BJ (cell line): ENCODE measurements around the gene LDLR. TPM values are rescaled to one million over a fixed set of nuclear protein-coding genes. Genes with fewer than 3 reads are reported as not detected.
"Not testable (repeated sequence)": the region's sequence is repeated elsewhere in the genome, so short reads cannot be mapped to it uniquely, and the experiment has no call there.

ENCODE experiments used
- CTCF ChIA-PET: fragments of 350-600 bp; formaldehyde crosslinking; extraction: SDS; loops from one replicate; lab custom pipeline; 2021; ENCODE audit warnings: antibody characterized with exemption, inconsistent platforms; lab: Yijun Ruan, JAX
- POLR2A ChIA-PET: fragments of 300-600 bp; sonication (Branson Sonifier 250); formaldehyde crosslinking; extraction: SDS; loops from one replicate; lab custom pipeline; 2021; ENCODE audit warnings: antibody characterized with exemption; lab: Charles Lee
- DNase-seq: peaks from one replicate; pipeline ENCODE4 v3.0.0-alpha.2; 2011; ENCODE audit warnings: low read depth
- H3K27me3 ChIP-seq: 2 replicates; pipeline ENCODE4 v1.6.0; 2011; ENCODE audit warnings: low read length; ENCODE audit not compliant: control insufficient read depth, insufficient read depth
- H3K36me3 ChIP-seq: 2 replicates; pipeline ENCODE4 v1.5.1; 2011; ENCODE audit warnings: low read length; ENCODE audit not compliant: control insufficient read depth, insufficient read depth
- H3K4me3 ChIP-seq: 2 replicates; pipeline ENCODE4 v1.5.1; 2011; ENCODE audit warnings: low read depth, mild to moderate bottlenecking, control low read depth, low read length
- polyA plus RNA-seq: library from polyadenylated mRNA; depleted of rRNA; stranded (reverse); fragments of >200 nt; gene quantifications from 2 replicates; pipeline ENCODE4 v1.2.3, GENCODE V29; 2011
- TF ChIP-seq, protein P1 (sequence below): IDR thresholded peaks from 2 replicates; pipeline ENCODE4 v1.5.1; 2011; ENCODE audit warnings: low read depth, mild to moderate bottlenecking, control low read depth, inconsistent platforms, low read length, moderate library complexity; ENCODE audit not compliant: insufficient read depth

Gene LDLR
- polyA plus RNA-seq, 1 experiment, result 60.0 TPM

GRCh38 chr19:11092181-11092538 lies 2.9 kb downstream of the LDLR start:
- CTCF ChIA-PET, result interaction anchor here (1.0 to 5.0 kb wide), 2 partner anchors 34 to 38 kb away, joined by 3 to 20 read pairs; no protein-coding TSS in a partner anchor
- DNase-seq, result no peak
- POLR2A ChIA-PET, result interaction anchor here (0.5 kb wide), 2 partner anchors 36 to 358 kb away, joined by 3 to 5 read pairs; no protein-coding TSS in a partner anchor
- TF ChIP-seq, protein P1, sequence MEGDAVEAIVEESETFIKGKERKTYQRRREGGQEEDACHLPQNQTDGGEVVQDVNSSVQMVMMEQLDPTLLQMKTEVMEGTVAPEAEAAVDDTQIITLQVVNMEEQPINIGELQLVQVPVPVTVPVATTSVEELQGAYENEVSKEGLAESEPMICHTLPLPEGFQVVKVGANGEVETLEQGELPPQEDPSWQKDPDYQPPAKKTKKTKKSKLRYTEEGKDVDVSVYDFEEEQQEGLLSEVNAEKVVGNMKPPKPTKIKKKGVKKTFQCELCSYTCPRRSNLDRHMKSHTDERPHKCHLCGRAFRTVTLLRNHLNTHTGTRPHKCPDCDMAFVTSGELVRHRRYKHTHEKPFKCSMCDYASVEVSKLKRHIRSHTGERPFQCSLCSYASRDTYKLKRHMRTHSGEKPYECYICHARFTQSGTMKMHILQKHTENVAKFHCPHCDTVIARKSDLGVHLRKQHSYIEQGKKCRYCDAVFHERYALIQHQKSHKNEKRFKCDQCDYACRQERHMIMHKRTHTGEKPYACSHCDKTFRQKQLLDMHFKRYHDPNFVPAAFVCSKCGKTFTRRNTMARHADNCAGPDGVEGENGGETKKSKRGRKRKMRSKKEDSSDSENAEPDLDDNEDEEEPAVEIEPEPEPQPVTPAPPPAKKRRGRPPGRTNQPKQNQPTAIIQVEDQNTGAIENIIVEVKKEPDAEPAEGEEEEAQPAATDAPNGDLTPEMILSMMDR, result no peak
- H3K27me3 ChIP-seq, result no peaks in the 10 kb centered on the region
- H3K4me3 ChIP-seq, result no peak overlapping the region
- H3K36me3 ChIP-seq, result peaks cover 4% of the 10 kb centered on the region

DNA sequence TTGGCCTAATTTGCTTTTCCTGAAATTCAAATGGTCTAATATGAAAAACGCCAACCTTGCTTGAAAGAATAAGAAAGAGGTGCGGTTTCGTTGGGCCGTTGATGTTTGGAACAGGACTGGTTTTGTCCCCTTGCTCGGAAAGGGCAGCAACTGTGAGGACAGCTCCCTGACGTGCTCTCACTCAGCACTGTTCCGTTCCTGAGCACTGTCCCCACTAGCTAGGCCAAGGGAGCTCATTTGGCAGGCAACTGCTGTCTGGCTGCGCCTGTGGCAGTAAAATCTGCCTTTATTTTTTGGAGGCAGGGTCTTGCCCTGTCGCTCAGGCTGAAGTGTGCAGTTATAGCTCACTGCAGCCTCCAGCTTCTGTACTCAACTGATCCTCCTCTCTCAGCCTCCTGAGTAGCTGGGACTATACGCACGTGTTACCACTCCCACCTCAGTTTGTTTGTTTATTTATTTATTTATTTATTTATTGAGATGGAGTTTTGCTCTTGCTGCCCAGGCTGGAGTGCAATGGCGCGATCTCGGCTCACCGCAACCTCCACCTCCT lies 4.5 kb downstream of the LDLR start:
- CTCF ChIA-PET, result interaction anchor here (0.7 to 5.0 kb wide), 3 partner anchors 32 to 58 kb away, joined by 3 to 20 read pairs (median 18); no protein-coding TSS in a partner anchor

DNA sequence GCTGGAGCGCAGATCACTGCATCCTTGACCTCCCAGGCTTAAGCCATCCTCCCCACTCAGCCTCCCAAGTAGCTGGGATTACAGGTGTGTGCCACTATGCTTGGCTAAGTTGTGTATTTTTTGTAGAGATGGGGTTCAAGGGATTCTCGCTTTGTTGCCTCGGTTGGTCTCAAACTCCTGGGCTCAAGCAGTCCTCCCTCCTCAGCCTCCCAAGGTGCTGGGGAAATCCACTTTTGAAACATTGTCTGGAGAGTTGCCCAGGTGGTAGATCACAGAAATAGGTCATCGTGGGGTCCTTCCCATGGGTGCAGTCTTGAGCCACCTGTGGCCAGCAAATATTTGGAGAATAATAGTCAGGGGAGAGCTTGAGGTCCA lies 5.2 kb downstream of the LDLR start:
- H3K4me3 ChIP-seq, result no peak overlapping the region
- POLR2A ChIA-PET, result no interaction called here
- H3K36me3 ChIP-seq, result peaks cover 4% of the 10 kb centered on the region
- DNase-seq, result no peak
- H3K27me3 ChIP-seq, result no peaks in the 10 kb centered on the region
- CTCF ChIA-PET, result interaction anchor here (0.5 to 5.0 kb wide), 4 partner anchors 31 to 153 kb away, joined by 3 to 20 read pairs (median 10); no protein-coding TSS in a partner anchor
- TF ChIP-seq, protein P1, result no peak

More for the DNA sequence above, 4.5 kb downstream of the LDLR start:
- POLR2A ChIA-PET, result no interaction called here
- no peak overlapping the region for H3K4me3 ChIP-seq
- TF ChIP-seq, protein P1, result no peak
- DNase-seq, result no peak
- H3K27me3 ChIP-seq, result no peaks in the 10 kb centered on the region
- peaks cover 4% of the 10 kb centered on the region for H3K36me3 ChIP-seq

DNA sequence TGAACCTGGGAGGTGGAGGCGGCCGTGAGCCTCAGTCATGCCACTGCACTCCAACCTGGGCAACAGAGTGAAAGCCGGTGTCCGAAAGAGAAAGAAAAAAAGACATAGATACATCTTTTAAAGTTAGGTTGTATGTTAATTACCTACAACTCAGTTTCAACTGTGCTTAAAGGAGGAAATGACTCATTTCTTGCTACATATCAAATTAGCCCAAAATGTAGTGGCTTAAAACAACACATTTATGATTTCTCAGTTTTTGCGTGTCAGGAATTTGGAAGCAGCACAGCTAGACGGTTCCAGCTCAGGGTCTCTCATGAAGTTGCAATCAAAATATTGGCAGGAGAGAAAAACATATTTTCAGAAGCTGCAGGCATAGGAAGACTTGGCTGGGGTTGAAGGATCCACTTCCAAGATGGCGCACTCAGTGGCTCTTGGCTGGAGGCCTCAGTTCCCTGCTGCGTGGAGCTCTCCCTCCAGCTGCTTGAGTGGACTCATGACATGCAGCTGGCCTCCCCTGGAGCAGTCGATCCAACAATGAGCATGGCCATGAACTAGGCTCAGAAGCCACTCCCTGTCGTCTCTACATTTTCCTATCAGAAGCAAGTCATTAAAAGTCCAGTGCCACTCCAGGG lies 7.1 kb downstream of the LDLR start:
- Histone ChIP-seq H3K27me3 (no peaks in the 10 kb centered on the region), H3K36me3 (peaks cover 4% of the 10 kb centered on the region), H3K4me3 (no peak overlapping the region)
- no peak for DNase-seq
- TF ChIP-seq, protein P1, result no peak
- ChIA-PET POLR2A (no interaction called here), CTCF (interaction anchor here (0.9 to 3.8 kb wide), 2 partner anchors 28 to 61 kb away, joined by 3 to 18 read pairs; no protein-coding TSS in a partner anchor)

- DNase-seq, H3K4me3 ChIP-seq, H3K27me3 ChIP-seq, H3K36me3 ChIP-seq, POLR2A ChIA-PET: not testable (repeated sequence)
- CTCF ChIA-PET, result interaction anchor here (1.4 kb wide), 1 partner anchor 29 kb away, joined by 4 read pairs; no protein-coding TSS in a partner anchor
Measured at GRCh38 chr19:11097367-11097766, 8.1 kb downstream of the LDLR start.
